Eye (tissue), 1 donor: ENCODE measurements around the gene SH3RF1.
"Not testable (repeated sequence)": the region's sequence is repeated elsewhere in the genome, so short reads cannot be mapped to it uniquely, and the experiment has no call there.

ENCODE experiments used
- DNase-seq: peaks from one replicate; pipeline ENCODE4 v3.0.0-alpha.2; 2015

Gene SH3RF1

DNA sequence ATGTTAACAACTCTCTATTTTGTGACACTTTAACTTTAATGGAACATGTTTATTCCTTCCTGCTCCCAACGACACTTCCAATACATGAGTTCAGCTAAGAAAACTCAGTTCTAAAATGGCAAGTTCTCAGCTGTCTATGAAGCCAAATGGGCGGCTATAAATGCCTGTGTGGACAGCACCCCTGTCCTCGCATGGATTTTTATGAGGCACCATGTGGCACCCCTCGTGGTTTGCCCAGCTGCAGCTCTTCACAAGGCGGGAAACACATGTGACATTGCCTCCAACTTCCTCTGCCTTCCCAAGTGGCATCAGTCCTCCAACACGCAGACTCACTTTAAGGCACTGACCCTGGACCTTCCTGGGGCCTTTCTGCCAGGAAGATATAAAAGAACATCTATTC, 48.0 kb downstream of the SH3RF1 start:
- no peak for DNase-seq

DNA sequence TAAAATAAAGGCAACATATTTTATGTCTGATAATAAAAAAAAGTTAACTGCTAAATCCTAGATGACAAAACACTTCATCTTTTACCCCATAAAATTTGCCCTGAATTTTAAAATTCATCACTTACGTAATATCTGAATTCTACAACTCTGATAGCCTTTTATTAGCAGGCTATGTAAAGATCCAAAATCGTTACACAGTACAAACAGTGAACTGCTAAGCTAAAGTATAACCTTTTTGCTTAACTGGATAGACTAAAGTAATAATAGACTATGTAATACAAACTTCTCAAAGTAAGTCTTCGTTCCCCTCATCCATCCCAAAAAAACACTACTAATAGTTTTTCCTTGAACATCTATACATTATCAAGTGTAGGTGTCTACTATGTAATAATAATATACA, 49.1 kb downstream of the SH3RF1 start:
- DNase-seq, result no peak

GRCh38 chr4:169220854-169221411, 49.8 kb downstream of the SH3RF1 start:
- peak; percentile 71 for DNase-seq

- DNase-seq, result peak; percentile 38
Observed at GRCh38 chr4:169220447-169220846, 50.3 kb downstream of the SH3RF1 start.

- DNase-seq, result no peak
Observed at GRCh38 chr4:169219440-169219839, 51.3 kb downstream of the SH3RF1 start.

- no peak for DNase-seq
Observed at GRCh38 chr4:169215656-169216055, 55.1 kb downstream of the SH3RF1 start.

- no peak for DNase-seq
Observed at GRCh38 chr4:169212981-169213380, 57.8 kb downstream of the SH3RF1 start.

GRCh38 chr4:169210504-169211118, 60.1 kb downstream of the SH3RF1 start:
- DNase-seq, result no peak

DNA sequence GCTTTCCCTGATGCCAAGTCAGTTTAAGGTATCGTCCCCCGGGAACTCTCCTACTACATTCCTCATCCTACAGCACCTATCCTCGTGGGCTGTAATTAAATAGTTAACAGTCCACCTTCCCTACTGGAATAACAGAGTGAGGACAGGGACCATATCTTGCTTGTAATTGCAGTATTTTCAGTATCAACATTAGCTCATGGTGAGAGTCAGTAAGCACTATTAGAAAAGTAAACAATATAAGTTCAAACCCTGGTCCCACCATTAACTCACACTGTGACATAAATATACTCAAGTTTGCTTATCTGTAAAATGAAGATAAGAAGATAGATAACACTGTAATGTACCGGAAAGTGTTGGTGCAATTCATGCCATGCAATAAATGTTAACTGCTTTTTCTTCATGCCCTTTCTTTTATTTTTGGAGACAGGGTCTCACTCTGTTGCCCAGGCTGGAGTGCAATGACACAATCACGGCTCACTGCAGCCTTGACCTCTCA, 61.3 kb downstream of the SH3RF1 start:
- no peak for DNase-seq

GRCh38 chr4:169208516-169208915, 62.2 kb downstream of the SH3RF1 start:
- no peak for DNase-seq

DNA sequence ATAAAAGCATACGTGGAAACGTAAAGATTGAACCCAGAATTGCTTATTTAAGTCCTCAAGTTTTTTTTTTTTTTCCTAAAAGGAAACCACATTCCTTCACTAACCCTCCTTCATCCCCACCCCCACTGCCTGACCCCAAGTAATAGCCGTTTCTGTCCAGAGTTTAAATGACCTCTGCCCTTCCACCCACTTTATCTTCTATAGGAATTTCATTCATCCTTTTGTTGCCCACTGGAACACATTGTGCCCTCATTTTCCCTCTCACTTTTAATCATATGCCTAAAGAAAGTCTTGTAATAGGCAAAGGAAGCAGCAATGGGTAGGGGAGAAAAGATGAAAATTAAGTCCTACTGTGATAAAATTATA, 62.7 kb downstream of the SH3RF1 start:
- peak; percentile 43 for DNase-seq

DNA sequence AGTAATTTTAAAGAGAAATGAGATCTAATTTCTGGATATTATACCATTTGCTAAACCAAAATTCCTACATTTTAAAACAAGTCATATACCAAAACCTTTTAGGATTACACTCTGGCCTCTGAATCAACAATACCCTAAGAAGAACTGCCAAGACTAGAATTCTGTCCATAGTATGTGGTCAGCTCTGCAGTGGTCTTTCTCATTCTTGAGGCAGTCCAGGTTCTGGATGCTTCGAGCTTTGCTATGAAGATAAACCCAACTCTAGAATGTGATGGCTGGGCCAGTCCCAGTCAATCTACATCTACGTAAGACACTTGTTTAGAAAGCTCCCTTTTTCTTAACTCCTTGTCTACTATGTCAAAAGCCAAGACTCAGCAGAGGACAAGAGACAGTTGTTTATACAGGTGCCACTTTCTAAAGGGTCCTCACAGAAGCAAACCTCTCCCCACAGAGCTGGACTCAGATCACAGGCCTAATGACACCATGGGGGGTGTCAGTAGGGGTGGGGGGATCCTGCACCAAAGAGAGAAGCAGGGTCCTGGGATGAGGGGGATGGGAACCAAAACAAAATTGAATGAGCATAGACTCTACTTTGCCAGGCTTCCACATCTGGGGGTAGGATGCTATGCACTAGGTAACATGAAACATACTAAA, 63.2 kb downstream of the SH3RF1 start:
- no peak for DNase-seq

DNA sequence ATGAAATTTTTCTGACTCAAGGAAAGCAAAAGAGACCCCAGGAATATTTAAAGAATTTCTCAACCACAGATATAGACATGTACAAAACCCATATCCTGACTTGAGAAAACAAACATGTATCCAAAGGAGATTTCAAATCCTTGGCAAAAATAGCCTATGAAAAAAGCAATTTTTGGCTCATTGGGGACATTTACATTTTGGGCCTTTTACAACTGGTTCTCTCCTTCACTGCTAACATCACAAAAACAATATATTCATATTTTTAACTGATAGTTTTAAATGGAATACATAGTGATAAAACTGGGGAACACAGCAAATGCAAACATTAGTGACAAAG, 65.0 kb downstream of the SH3RF1 start:
- no peak for DNase-seq

- DNase-seq, result peak; percentile 39
Observed at GRCh38 chr4:169205075-169205743, 65.5 kb downstream of the SH3RF1 start.

DNA sequence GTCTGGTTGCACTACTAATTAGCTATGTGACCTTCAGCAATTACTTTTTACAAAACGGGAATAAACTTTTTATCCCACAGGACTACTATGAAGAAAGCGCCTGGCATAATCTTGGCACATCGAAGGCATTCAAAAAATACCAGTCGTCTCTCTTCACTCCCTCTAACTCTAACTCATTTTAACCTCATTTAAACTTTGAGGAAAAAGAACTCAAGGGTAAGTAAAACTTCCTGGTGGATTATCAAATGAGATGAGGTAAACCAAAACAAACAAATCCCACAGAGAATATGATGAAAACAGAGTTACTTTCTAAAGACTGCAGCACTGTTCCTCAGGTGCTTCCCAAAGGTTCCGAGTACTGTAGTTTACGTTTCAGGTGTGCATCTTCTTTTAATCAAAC, 66.9 kb downstream of the SH3RF1 start:
- DNase-seq, result no peak

GRCh38 chr4:169203278-169203677, 67.5 kb downstream of the SH3RF1 start:
- not testable (repeated sequence) for DNase-seq

DNA sequence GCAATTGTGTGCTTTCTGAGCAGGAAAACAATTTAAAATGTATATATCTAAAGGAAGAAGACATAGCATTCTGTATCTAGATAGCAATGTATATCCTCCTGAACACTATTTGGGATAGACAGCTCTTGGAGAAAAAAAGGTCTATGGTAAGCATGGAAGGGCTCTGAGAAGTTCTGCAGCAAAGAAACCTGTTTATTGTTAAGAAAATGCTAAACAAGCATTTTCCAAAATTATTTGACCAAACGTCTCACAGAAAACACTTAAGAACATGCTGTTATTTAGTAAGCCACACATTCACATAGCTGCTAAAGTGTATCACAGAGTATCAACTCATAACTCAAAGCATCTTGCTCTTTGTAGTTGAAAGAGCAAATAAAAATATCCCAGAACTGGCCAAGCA, 67.9 kb downstream of the SH3RF1 start:
- DNase-seq, result no peak

GRCh38 chr4:169202145-169202699, 68.5 kb downstream of the SH3RF1 start:
- no peak for DNase-seq

GRCh38 chr4:169201222-169202144, 69.3 kb downstream of the SH3RF1 start:
- peak; percentile 64 for DNase-seq

DNA sequence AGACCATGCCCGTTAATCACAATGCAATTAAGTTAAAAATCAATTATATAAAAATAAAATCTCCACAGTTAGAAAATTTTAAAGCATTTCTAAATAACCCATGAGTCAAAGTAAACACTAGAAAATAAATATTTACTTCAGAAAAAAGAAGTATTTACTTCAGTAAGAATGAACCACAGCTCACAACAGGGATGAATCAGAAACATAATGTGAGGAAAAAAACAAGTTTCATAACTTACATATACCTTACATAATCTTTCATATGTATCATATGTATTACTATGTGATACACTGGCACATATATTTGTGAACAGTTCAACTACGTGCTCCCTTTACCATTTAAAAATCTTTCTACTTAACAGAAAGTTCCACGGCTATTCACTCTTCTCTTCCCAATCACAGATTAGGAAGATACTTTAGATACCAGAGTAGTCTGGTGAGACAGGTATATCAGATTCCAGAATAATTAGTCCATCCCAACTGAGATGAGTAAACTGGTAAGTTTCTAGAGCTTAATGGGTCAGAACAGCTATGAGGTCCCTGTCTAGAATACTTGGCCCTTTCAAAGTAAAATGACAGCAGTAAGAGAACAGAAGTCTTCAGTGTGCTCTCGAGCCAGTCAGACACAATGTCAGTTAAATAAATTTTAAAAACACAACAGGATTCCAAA, 70.3 kb downstream of the SH3RF1 start:
- DNase-seq, result no peak

GRCh38 chr4:169199184-169199583, 71.6 kb downstream of the SH3RF1 start:
- DNase-seq, result no peak

GRCh38 chr4:169198167-169198566, 72.6 kb downstream of the SH3RF1 start:
- no peak for DNase-seq
